Stimulated activated naive CD8-positive, alpha-beta T cell treated with anti-CD3 and anti-CD28 coated beads, Interleukin-15, amount 100 ng/mL, for 72 hours (primary cell): ENCODE data around the gene TBCA.
A peak's percentile ranks its signal among the peaks of the same experiment; 100 is the strongest.

ENCODE experiments used
- ATAC-seq: fragments of 150-1000 bp; cut with Tn5 transposase; 2 replicates; pipeline ENCODE4 v1.10.0; 2021; ENCODE audit warnings: mild to moderate bottlenecking, moderate library complexity
- DNase-seq, 2 donors: peaks; one replicate each; pipeline ENCODE4 v3.0.0; 2021 to 2022
- H3K27ac Mint-ChIP-seq, 2 donors: one replicate each; pipeline ENCODE4 v1.8.0; 2022; ENCODE audit warnings: mild to moderate bottlenecking in 2 of 2, mixed read lengths in 2 of 2, moderate library complexity in 2 of 2
- H3K27me3 Mint-ChIP-seq: one replicate; pipeline ENCODE4 v1.8.0; 2022; ENCODE audit warnings: mixed read lengths
- H3K4me1 Mint-ChIP-seq: one replicate; pipeline ENCODE4 v1.8.0; 2022; ENCODE audit warnings: mild to moderate bottlenecking, mixed read lengths
- H3K4me3 Mint-ChIP-seq, 2 donors: one replicate each; pipeline ENCODE4 v1.8.0; 2022; ENCODE audit warnings: mild to moderate bottlenecking in 2 of 2, mixed read lengths in 2 of 2, moderate library complexity in 1 of 2
- H3K9me3 Mint-ChIP-seq, 2 donors: one replicate each; pipeline ENCODE4 v1.8.0; 2022; ENCODE audit warnings: mixed read lengths in 2 of 2

The TBCA gene

GRCh38 chr5:77698920-77699319, 77.2 kb downstream of the TBCA start:
- Mint-ChIP-seq H3K4me3 (no peak overlapping the region), H3K9me3 (peaks cover 0 to under 1% of the 10 kb centered on the region in 2 donors), H3K4me1 (peaks cover 16% of the 10 kb centered on the region), H3K27me3 (no peaks in the 10 kb centered on the region), H3K27ac (no peak overlapping the region)
- DNase-seq (no peak), ATAC-seq (no peak)

DNA sequence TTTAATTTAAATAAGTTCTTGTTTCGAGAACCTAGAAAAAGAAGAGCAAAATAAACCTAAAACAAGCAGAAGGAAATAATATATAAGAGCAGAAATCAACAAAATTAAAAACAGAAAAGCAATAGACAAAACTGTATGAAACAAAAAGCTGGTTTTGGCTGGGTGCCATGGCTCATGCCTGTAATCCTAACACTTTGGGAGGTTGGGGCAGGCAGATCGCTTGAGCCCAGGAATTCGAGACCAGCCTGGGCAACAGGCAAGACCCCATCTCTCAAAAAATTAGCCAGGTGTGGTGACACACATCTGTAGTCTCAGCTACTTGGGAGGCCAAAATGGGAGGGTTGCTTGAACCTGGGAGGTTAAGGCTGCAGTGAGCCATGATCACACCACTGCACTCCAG, 78.4 kb downstream of the TBCA start:
- H3K27me3 Mint-ChIP-seq, result no peaks in the 10 kb centered on the region

DNA sequence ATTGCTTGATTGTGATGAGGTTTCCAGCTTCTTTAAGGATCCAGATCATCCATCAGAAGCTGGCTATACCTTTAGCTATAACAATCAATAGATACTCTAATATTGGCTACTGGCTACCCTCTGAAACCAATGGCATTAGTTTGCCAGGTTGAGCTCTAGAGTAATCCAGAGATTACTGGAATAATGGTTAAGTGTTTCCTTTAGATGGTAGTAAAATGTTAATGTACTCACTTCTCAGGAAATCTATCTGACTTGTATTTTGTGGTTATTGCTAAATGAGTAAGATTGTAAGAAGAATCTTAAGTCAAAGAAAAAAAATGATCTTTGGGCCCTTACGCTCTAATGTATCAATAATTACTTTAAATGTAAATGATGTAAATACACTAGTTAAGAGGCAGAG, 80.0 kb downstream of the TBCA start:
- DNase-seq, result no peak
- H3K4me3 Mint-ChIP-seq, result no peak overlapping the region

More for the DNA sequence above, 78.4 kb downstream of the TBCA start:
- H3K27ac Mint-ChIP-seq, result no peak overlapping the region
- no peaks in the 10 kb centered on the region for H3K9me3 Mint-ChIP-seq
- H3K4me3 Mint-ChIP-seq, result no peak overlapping the region
- H3K4me1 Mint-ChIP-seq, result peaks cover 16% of the 10 kb centered on the region
- DNase-seq (no peak), ATAC-seq (no peak)

GRCh38 chr5:77693913-77694312, 82.2 kb downstream of the TBCA start:
- no peak for ATAC-seq
- H3K4me1 Mint-ChIP-seq, result peaks cover 7% of the 10 kb centered on the region
- DNase-seq, result no peak
- H3K4me3 Mint-ChIP-seq, result no peak overlapping the region
- H3K27ac Mint-ChIP-seq, result no peak overlapping the region
- no peaks in the 10 kb centered on the region for H3K27me3 Mint-ChIP-seq
- H3K9me3 Mint-ChIP-seq, result no peaks in the 10 kb centered on the region

More for the DNA sequence above, 80.0 kb downstream of the TBCA start:
- Mint-ChIP-seq H3K27ac (no peak overlapping the region), H3K27me3 (no peaks in the 10 kb centered on the region), H3K9me3 (no peaks in the 10 kb centered on the region), H3K4me1 (peaks cover 16% of the 10 kb centered on the region)
- no peak for ATAC-seq

DNA sequence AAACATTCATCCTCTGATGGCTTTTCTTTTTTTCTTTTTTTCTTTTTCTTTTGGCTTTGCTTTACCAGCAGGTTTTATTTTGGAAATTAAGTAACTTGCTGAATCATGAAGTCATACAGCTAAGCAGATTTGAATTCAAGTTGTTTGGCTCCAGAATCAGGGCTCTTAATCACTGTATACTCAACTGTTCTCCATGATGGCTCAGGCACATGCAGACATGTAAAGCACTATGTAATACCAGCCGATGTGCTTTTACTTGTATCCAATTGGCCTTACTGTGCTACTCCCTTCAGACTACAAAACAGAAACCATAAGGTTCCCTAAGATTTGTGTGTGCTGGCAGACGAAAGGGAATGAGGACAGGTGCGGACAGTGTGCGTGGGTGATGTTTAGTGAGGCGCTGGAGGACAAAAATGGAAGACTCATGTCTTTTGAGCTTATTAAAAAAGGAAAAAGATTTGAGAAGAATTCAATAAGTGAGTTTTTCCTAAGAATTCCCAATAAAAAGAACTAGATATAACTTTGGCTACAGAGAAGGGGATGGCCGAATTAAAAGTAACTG, 92.9 kb downstream of the TBCA start:
- H3K9me3 Mint-ChIP-seq, result no peaks in the 10 kb centered on the region
- peaks cover 29% of the 10 kb centered on the region for H3K27me3 Mint-ChIP-seq
- DNase-seq, result no peak
- H3K4me1 Mint-ChIP-seq, result no peaks in the 10 kb centered on the region
- H3K4me3 Mint-ChIP-seq, result no peak overlapping the region
- no peak for ATAC-seq
- no peak overlapping the region for H3K27ac Mint-ChIP-seq

DNA sequence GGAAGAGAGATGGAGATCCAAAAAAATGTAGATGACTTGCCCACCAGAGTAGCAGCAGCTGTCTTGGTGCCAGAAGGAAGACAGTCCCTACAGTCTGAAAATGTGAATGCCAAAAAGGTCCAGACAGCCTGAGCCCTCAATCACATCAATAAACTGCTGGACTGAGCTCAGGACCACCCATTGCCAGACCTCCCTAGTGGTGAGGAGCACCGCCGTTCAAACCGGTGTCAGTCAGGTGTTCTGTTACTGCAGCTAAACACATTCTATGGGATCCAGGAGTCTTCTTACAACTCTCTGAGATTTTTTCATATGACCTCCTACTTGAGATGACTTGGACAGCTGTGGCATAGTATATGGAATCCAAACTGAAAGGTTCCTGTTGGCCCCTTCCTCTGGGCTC, 105.6 kb downstream of the TBCA start:
- Mint-ChIP-seq H3K9me3 (peaks cover 11 to 16% of the 10 kb centered on the region in 2 donors), H3K27me3 (peaks cover 39% of the 10 kb centered on the region), H3K27ac (no peak overlapping the region), H3K4me3 (no peak overlapping the region), H3K4me1 (no peaks in the 10 kb centered on the region)
- ATAC-seq (no peak), DNase-seq (no peak)

DNA sequence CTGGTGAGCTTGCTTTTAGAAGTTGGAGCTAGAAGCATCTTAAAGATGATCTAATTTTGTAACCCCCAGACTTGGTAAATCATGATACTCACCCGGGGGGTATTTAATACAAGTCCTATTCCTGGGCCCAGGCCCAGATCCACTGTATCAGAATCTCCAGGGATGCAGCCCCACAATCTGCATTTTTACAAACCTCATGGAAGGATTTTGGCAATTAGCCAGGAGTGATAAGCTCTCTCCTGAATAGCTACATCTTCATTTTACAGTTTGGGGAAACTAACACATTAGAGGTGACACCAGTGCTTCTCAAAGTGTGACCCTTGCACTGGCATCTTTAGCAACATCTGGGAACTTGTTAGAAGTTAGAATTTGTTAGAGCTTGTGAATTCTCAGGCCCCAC, 106.5 kb downstream of the TBCA start:
- H3K4me1 Mint-ChIP-seq, result no peaks in the 10 kb centered on the region
- no peak overlapping the region for H3K27ac Mint-ChIP-seq
- ATAC-seq (no peak), DNase-seq (no peak)
- no peak overlapping the region for H3K4me3 Mint-ChIP-seq
- peaks cover 32% of the 10 kb centered on the region for H3K27me3 Mint-ChIP-seq
- peaks cover 6 to 7% of the 10 kb centered on the region in 2 donors for H3K9me3 Mint-ChIP-seq

GRCh38 chr5:77663090-77663863, 112.9 kb downstream of the TBCA start:
- DNase-seq (no peak), ATAC-seq (no peak)
- Mint-ChIP-seq H3K27me3 (peaks cover 34% of the 10 kb centered on the region), H3K4me3 (no peak overlapping the region), H3K4me1 (no peaks in the 10 kb centered on the region), H3K27ac (no peak overlapping the region), H3K9me3 (no peaks in the 10 kb centered on the region)

DNA sequence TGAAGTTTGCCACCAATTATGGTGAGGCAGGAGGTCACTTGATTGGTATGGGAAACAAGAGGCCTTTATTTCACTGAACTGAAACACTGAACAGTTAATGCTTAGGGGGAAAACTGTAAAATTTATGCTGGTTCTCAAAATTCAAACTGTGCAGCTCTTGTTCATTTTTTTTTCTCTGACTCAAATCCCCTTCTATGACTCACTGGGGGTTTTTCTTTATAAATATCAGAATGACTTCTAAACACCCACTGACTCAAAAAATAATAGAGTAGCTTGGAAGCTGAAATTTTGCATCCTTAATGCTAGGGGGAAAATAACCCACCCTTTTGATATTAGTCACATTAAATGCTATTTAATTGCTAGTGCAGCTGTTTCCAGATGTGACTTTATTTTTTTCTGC, 113.5 kb downstream of the TBCA start:
- Mint-ChIP-seq H3K27ac (no peak overlapping the region), H3K4me1 (no peaks in the 10 kb centered on the region)
- no peak for DNase-seq

DNA sequence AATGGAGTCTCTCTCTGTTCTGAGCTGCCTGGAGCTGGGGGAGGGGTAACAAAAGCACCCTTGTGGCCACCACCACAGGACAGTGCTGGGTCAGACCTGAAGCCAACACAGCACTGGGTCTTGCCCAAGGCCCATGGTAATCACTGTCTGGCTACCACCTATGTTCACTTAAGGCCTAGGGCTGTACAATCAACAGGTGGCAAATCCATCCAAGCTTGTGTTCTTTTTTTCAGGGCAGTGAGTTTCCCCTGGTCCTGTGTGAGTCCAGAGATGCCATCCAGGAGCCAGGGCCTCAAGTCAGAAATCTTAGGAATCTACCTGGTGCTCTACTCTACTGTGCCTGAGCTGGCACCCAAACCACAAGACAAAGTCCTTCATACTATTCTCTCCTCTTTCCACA, 117.5 kb downstream of the TBCA start:
- Mint-ChIP-seq H3K27ac (no peak overlapping the region), H3K4me1 (no peaks in the 10 kb centered on the region), H3K9me3 (no peaks in the 10 kb centered on the region), H3K27me3 (peaks cover 75% of the 10 kb centered on the region), H3K4me3 (no peak overlapping the region)
- no peak for ATAC-seq
- DNase-seq, result no peak

More for the DNA sequence above, 113.5 kb downstream of the TBCA start:
- ATAC-seq, result peak; percentile 61
- Mint-ChIP-seq H3K4me3 (no peak overlapping the region), H3K9me3 (no peaks in the 10 kb centered on the region), H3K27me3 (peaks cover 40% of the 10 kb centered on the region)

DNA sequence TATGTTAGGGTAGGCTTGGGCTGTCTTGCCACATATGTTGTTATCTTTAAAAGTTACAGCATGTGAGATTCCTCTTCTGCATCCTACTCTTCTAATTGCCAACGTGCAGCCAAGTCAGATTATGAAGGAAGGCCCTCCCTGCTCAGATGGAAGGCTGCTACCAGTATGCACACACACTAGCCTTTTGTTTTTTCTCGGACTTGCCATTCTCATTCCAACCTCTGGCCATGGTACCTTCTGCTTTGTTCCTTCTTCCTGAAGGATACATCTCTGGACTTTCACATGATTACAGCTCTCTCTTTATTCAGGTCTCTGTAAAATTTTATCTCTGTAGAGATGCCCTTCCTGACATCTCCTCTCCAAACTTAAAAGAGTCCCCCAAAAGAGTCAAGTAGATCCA, 124.8 kb downstream of the TBCA start:
- peak overlapping the region in 1 of 2 donors; percentile 49 for H3K27ac Mint-ChIP-seq
- H3K4me1 Mint-ChIP-seq, result no peaks in the 10 kb centered on the region
- no peak overlapping the region for H3K4me3 Mint-ChIP-seq
- DNase-seq, result no peak
- H3K27me3 Mint-ChIP-seq, result peaks cover 89% of the 10 kb centered on the region
- peaks cover 5 to 11% of the 10 kb centered on the region in 2 donors for H3K9me3 Mint-ChIP-seq
- no peak for ATAC-seq

DNA sequence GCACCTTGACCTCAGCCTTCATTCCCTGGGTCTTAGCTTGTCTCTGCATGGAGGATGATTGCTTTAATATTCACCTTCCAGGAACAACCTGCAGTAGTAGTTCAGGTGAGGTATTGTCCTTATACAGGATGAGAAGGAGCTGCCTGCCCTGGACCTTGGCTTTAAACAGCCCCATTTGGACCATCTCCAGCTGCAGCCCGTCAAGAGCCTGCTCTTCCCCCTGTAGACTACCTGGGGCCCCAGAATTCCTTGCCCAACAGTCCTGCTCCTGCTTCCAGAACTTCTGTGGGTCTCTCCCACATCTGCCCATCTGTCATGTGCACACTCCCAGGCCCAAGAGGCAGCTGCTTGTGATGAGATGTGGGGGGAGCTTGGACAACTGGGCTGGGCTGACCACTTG, 125.5 kb downstream of the TBCA start:
- Mint-ChIP-seq H3K27ac (no peak overlapping the region), H3K4me1 (no peaks in the 10 kb centered on the region), H3K27me3 (peaks cover 89% of the 10 kb centered on the region), H3K9me3 (peaks cover 5 to 11% of the 10 kb centered on the region in 2 donors), H3K4me3 (no peak overlapping the region)
- ATAC-seq, result no peak
- no peak for DNase-seq

- DNase-seq (no peak), ATAC-seq (no peak)
- Mint-ChIP-seq H3K4me3 (no peak overlapping the region), H3K9me3 (peaks cover 5 to 11% of the 10 kb centered on the region in 2 donors), H3K27me3 (peaks cover 91% of the 10 kb centered on the region), H3K27ac (no peak overlapping the region), H3K4me1 (peaks cover 4% of the 10 kb centered on the region)
Measured at GRCh38 chr5:77649776-77650175, 126.4 kb downstream of the TBCA start.

- Mint-ChIP-seq H3K27me3 (peaks cover 98% of the 10 kb centered on the region), H3K9me3 (peaks cover 5 to 11% of the 10 kb centered on the region in 2 donors), H3K4me1 (peaks cover 27% of the 10 kb centered on the region), H3K4me3 (peak overlapping the region in 1 of 2 donors; percentile 29), H3K27ac (no peak overlapping the region)
- ATAC-seq (no peak), DNase-seq (no peak)
Measured at GRCh38 chr5:77645995-77646639, 130.0 kb downstream of the TBCA start.

DNA sequence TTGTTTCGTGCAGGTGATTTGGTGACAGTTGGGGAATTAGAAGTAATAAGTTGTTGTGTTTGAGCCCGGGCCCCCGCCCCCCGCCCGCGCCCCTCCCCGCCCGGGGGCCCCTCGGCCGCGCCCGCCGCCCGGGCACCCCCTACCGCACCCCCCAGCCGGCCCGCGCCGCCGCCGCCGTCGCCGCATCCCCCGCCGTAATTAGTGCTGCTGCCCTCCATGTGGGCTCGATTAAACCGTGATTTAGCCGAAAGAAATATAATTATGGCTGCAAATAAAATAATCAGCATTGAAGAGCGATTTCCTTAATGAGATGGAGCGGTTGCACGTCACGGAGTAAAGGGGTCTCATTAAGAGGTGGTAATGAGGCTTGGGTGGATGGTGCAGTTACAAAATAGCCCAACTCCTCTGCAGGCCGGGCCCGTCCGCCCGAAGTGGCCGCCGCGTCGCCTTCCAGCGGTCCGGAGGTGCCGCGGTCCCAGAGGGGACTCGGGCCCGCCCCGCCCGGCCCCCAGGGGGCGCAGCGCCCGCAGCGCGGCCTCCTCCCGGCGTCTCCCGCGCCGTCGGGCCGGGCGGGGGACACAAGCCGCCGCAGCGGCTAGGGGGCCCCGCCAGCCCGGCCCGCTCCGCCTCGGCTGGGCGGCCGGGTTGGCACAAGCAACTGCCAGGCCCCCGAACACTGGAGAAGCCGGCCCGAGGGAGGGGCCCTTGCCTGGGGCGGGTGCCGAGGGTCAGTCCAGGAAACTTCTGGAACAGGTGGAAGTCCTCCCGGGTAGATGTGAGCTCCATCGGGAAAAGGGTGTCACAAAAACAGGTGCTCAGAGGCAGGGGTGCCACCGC, 130.8 kb downstream of the TBCA start:
- ATAC-seq, result peak; percentile 89
- H3K4me3 Mint-ChIP-seq, result peak overlapping the region; percentile 50 to 76
- peak; percentile 37 to 56 for DNase-seq
- no peak overlapping the region for H3K27ac Mint-ChIP-seq
- peaks cover 5 to 17% of the 10 kb centered on the region in 2 donors for H3K9me3 Mint-ChIP-seq
- peaks cover 34% of the 10 kb centered on the region for H3K4me1 Mint-ChIP-seq
- H3K27me3 Mint-ChIP-seq, result peaks cover 98% of the 10 kb centered on the region
